Activated CD8-positive, alpha-beta memory T cell treated with anti-CD3 and anti-CD28 coated beads for 48 hours (primary cell): ENCODE results near the gene EXD3.
"Not testable (repeated sequence)": the region's sequence is repeated elsewhere in the genome, so short reads cannot be mapped to it uniquely, and the experiment has no call there.

Source experiments
- DNase-seq, 3 experiments: peaks; one replicate each; pipeline ENCODE4 v3.0.0-alpha.2; 2020; ENCODE audit warnings: low read depth in 2 of 3, low spot score in 2 of 3

The EXD3 gene, protein sequence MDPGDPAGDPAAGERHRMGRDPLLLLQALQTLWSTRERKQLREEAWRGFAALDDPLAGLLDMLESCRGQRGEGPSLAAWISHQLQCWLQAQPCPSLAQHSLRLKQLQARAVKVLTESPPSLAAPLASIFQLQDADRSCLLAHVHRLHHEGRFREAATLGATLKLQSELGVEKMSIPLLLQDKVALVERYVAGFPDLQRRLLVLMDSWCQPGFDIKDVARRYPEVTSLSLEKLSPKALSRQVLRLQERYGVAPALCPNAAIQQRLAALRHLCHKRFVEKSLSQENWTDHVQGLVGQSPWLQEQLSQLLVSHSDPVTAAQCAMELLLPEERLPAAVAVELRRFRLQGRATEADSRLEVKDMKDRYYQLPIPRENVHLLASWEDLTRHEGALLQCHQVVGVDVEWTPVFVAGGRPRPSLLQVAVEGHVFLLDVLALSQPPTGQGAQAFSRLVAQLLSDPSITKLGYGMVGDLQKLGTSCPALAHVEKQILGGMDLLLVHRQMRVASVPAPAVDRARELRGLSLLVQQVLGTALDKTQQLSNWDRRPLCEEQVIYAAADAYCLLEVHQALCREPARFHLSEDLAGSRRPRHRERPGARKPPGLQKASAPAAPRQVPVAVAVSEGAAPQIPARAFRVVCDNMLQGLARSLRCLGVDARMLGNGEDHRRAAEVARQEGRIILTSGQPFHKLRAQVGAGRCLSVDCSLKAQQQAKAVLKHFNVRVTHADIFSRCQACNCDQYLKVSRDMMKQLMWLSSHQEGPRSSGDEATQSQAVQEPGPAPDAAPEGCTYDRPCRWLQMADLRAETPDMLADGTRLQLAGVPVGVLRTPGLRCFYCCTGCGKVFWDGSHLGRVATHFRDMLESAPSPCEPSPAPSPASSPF

DNA sequence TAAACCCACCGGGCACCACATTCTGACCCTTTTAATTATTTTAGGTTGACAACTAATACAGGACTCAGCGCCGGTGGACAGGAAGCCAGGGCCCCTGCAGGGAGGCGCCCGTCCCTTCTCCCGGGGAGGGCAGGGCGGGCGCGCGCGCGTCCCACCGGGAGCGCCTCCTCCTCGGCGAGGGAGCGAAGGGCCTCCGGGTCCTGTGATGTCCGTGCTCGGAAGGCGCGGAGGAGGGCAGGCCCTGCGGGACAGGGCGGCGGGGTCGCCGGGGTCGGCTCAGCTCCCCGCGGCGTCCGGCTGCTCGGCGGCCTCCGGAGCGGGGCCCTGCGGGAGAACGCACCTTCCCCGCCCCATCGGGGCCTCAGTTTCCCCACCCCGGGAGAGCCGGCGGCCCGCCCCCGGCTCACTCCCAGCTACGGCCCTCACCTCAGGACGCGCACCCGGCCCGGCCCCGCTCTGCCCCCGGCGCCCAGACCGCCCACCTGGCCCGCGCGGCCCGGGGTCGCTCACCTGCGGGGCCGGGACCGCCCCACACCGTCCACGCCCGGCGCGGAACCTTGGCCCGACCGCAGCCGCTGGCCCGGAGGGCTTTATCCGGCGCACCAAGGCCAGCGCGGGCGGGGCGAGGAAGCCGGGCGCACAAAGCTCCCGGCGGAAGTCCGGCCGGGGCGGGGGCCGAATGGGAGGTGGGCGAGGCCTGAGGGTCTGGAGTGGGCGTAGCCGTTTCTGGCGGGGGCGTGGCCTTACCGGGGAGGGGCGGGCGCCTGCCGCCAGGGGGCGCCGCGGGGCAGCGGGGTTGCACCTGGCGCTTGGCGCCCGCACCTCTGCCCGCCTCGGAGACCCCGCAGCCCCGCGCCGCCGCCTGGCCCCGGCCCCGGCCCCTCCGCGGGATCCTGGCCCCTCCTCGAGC, at the start of gene EXD3, which contains the start of gene NOXA1:
Gene EXD3 (minus strand): TSS at position 559 of the 910 bp plus-strand sequence. CDS start 27,805 bp downstream, outside the sequence.
Gene NOXA1 (plus strand): TSS at position 790 of the 910 bp plus-strand sequence. CDS start 137 bp downstream, outside the sequence.
- DNase-seq: peak; percentile 90 to 92 (median 92)

DNA sequence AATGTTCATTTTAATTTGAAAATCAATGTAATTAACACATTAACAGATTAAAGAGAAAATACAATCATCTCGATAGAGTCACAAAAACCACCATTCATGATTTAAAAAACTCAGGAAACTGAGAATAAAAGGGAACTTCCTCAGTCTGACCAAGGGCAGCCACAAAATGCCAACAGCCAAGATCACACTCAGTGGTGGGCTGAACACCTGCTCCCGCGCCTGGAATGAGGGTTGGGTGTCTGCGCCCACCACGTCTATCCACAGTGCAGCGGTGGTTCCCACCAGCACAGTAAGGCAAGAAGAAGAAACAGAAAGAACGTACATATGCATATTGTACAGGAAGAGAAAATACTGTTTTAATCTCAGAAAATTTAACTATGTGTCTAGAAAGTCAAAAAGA, 47.8 kb upstream of the EXD3 start:
- no peak for DNase-seq

GRCh38 chr9:137467896-137468295, 44.9 kb upstream of the EXD3 start:
- no peak for DNase-seq

- no peak for DNase-seq
Measured at GRCh38 chr9:137467161-137467581, 44.2 kb upstream of the EXD3 start.

DNA sequence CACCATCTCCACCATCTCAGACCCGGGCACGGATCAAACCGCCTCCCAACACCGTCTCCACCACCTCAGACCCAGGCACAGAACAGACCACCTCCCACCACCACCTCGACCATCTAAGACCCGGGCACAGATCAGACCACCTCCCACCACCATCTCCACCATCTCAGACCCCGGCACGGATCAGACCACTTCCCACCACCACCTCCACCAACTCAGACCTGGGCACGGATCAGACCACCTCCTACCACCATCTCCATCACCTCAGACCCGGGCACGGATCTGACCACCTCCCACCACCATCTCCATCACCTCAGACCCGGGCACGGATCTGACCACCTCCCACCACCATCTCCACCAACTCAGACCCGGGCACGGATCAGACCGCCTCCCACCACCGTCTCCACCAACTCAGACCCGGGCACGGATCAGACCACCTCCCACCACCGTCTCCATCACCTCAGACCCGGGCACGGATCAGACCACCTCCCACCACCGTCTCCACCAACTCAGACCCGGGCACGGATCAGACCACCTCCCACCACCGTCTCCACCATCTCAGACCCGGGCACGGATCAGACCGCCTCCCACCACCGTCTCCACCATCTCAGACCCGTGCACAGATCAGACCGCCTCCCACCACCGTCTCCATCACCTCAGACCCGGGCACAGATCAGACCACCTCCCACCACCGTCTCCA, 43.6 kb upstream of the EXD3 start:
- DNase-seq: not testable (repeated sequence)

GRCh38 chr9:137465720-137466388, 42.9 kb upstream of the EXD3 start:
- DNase-seq: no peak

- DNase-seq: no peak
Measured at GRCh38 chr9:137465000-137465719, 42.2 kb upstream of the EXD3 start.

DNA sequence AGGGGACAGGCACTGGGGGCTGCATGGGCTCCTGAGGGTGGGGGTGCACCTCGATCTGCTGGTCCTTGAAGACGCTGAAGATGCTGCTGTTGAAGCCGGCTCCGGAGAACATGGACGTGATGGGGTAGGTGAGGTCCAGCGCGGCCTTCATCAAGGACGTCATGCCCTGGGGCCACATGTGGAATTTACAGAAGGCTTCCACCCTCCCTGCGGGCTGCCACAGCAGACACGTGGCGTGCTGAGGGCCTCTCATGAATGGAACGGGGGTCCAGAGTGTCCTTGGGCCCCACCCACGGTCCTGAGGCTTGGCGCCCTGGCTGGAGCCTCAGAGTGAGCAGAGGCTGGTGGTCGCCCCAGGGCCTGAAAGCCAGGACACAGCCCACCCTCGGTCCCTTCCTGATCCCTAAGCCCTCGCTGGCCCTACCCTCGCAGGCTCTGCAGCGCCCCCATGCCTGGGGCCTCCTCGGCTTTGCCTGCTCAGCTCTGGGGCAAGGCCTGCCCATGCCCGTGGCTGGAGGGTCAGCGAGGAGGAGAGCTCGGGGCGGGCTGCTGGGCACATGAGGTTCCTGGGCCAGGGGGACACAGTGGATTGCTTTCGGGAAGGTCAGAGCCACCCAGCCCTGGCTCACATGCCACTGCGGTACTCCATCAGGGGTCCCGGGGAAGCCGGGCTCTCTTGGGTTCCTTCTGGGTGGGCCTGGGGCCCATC, 41.5 kb upstream of the EXD3 start:
- no peak for DNase-seq

- DNase-seq: no peak
Measured at GRCh38 chr9:137463931-137464290, 40.9 kb upstream of the EXD3 start.

DNA sequence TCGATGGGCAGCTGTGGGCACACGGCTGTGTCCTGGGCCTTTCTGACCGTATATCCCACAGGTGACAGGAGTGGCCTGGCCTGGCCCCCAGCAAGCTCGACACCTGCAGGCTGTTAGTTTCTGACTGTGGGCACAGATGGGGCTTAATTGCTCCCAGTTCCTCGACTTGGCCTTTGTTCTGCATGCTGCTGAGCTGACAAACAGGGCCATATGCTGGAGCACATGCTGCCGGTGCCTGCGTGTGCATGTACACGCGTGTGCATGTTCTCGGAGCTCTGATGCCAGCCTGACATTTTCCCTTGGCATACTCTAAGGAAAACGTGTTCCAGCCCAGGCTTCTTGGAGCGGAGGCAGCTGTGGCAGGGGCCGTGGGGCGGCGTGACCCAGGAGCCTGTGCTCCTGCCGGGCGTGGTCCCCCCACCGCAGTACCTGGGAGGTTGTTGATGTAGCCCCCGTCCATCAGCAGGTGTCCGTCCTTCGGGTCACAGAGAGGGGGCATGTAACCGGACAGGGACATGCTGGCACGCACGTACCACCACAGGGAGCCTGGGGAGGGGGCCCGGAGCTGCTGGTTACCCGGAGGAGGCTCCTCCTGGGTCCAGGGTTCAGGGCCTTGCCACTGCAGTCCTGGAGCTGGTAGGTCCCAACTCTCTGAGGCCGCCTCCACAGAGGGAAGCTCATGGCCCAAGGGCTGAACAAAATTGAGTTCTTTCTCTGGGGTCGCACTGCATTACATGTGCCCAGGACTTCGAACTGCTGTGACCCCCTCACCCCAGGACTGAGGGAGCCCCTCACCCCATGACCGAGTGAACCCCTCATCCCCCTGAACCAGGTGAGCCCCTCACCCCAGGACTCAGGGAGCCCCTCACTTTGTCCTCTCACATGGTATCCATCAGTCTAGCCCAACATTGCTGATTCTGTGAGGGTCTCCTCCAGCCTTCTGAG, 40.3 kb upstream of the EXD3 start:
- no peak for DNase-seq

DNA sequence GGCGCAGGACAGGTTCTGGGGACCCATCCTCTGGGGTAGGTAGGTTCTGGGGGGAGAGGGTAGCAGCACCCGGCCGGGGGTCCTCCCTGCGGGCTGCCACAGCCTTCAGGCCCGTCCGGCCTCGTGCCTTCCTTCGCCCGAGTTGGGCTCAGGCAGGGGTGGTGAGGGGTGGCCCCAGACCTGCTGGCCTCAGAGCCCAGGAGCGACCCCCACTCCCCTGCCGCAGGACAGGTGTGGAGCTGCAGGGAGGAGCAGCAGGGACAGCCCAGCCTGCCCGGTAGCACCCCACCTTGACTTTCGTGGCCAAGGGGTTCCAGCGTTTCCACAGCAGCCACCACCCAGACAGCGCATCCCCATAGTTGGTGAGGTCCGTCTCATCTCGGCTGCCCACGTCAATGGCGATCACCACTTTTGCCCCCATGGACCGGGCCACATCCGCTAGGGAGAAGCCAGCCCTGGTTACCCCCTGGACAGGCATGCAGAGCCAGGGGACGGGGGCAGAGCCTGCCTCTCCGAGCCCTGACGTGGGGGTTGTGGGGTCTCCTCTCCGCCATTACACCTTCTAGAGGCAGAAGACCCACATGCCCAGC, 39.5 kb upstream of the EXD3 start:
- no peak for DNase-seq

DNA sequence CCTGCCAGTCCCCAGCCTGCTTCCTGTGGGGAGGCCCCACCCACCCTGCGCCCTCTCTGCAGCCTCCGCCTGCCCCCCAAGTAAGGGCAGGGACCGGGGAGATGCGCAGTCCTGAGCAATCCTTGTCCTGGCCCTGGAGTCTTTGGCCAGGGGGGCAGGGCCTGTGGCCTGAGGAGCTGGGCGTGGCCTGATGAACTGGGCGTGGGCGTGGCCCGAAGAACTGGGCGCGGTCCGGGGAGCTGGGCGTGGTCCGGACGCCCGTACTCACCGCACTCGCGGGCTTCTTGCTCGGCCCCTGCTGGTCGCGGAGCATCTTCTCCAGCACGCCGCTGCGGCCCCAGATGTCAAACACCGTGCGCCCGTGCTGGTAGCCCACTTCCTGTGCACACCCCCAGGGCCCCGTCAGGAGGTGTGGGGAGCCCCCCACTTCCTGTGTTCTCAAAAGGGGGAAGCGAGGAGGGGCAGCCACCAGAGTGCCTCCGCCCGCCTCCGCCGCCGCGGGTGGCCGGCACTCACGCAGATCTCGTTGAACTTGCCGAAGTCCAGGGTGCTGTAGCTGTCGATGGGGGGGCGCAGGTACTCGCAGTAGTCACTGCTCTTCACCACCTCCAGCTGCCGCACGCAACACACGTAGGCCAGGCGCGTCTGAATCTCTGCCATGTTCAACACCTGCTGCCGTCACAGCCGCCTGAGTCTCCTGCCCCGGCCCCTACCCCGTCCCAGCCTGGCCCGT, 38.9 kb upstream of the EXD3 start:
- peak; percentile 77 to 81 (median 80) for DNase-seq

GRCh38 chr9:137461316-137461662, 38.3 kb upstream of the EXD3 start:
- DNase-seq: no peak

- no peak for DNase-seq
Measured at GRCh38 chr9:137460363-137461315, 37.7 kb upstream of the EXD3 start.
